ENCODE results near the gene DHCR7. TPM values are rescaled to one million over a fixed set of nuclear protein-coding genes. Genes with fewer than 3 reads are reported as not detected.

DHCR7 gene
- polyA plus RNA-seq, 1 donor from 2014 or later: 30.1 TPM

GRCh38 chr11:71418643-71419042 is 29.6 kb downstream of the DHCR7 start:
- no peaks in the 10 kb centered on the region for H3F3A ChIP-seq (ENCODE audit: insufficient read depth, low read length, poor library complexity, severe bottlenecking)
- no peaks in the 10 kb centered on the region for H3K79me2 ChIP-seq (replicated peaks; ENCODE audit: insufficient read depth, low read length)
- H4K20me1 ChIP-seq (ENCODE audit: insufficient read depth): no peaks in the 10 kb centered on the region
- TF ChIP-seq CTCF (IDR thresholded peaks at IDR 0.05; ENCODE audit: poor library complexity, severe bottlenecking): no peak
- TF ChIP-seq EP300 (conservative IDR thresholded peaks at IDR 0.05; ENCODE audit: poor library complexity, severe bottlenecking): no peak
- TF ChIP-seq, protein P1, sequence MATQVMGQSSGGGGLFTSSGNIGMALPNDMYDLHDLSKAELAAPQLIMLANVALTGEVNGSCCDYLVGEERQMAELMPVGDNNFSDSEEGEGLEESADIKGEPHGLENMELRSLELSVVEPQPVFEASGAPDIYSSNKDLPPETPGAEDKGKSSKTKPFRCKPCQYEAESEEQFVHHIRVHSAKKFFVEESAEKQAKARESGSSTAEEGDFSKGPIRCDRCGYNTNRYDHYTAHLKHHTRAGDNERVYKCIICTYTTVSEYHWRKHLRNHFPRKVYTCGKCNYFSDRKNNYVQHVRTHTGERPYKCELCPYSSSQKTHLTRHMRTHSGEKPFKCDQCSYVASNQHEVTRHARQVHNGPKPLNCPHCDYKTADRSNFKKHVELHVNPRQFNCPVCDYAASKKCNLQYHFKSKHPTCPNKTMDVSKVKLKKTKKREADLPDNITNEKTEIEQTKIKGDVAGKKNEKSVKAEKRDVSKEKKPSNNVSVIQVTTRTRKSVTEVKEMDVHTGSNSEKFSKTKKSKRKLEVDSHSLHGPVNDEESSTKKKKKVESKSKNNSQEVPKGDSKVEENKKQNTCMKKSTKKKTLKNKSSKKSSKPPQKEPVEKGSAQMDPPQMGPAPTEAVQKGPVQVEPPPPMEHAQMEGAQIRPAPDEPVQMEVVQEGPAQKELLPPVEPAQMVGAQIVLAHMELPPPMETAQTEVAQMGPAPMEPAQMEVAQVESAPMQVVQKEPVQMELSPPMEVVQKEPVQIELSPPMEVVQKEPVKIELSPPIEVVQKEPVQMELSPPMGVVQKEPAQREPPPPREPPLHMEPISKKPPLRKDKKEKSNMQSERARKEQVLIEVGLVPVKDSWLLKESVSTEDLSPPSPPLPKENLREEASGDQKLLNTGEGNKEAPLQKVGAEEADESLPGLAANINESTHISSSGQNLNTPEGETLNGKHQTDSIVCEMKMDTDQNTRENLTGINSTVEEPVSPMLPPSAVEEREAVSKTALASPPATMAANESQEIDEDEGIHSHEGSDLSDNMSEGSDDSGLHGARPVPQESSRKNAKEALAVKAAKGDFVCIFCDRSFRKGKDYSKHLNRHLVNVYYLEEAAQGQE (IDR thresholded peaks at IDR 0.05; ENCODE audit: borderline replicate concordance): no peak
- TF ChIP-seq TAF1 (IDR thresholded peaks at IDR 0.05; ENCODE audit: low read depth): no peak
- TF ChIP-seq SMC3 (conservative IDR thresholded peaks at IDR 0.05; ENCODE audit: poor library complexity): no peak
- TF ChIP-seq EZH2 (IDR thresholded peaks at IDR 0.05; ENCODE audit: borderline replicate concordance, insufficient read depth, low read length, poor library complexity, severe bottlenecking): no peak
- no peak for TF ChIP-seq RAD21 (conservative IDR thresholded peaks at IDR 0.05)
- TF ChIP-seq POLR2AphosphoS5 (IDR thresholded peaks at IDR 0.05): no peak
- TF ChIP-seq MXI1 (conservative IDR thresholded peaks at IDR 0.05; ENCODE audit: poor library complexity, severe bottlenecking): no peak
- no peaks in the 10 kb centered on the region for H3K9me2 ChIP-seq (ENCODE audit: insufficient read depth, low read length)
- H3K4me3 ChIP-seq (ENCODE audit: low read length): no peak overlapping the region
- no peak overlapping the region for H3K9ac ChIP-seq (ENCODE audit: low read length)
- H3K9me3 ChIP-seq (ENCODE audit: low read length): no peaks in the 10 kb centered on the region
- no peak overlapping the region for H2AFZ ChIP-seq (ENCODE audit: low read depth, low read length)
- H3K27me3 ChIP-seq (ENCODE audit: insufficient read depth, low read depth, low read length): no peaks in the 10 kb centered on the region
- H3K36me3 ChIP-seq (ENCODE audit: insufficient read depth, low read length): no peaks in the 10 kb centered on the region
- no peak overlapping the region for H3K4me2 ChIP-seq (ENCODE audit: low read length)
- H3K27ac ChIP-seq (ENCODE audit: low read length): no peak overlapping the region

GRCh38 chr11:71414645-71415044 is 33.5 kb downstream of the DHCR7 start:
- Histone ChIP-seq H3K9me2 (ENCODE audit: insufficient read depth, low read length) (no peaks in the 10 kb centered on the region), H3K36me3 (ENCODE audit: insufficient read depth, low read length) (no peaks in the 10 kb centered on the region), H3K9me3 (ENCODE audit: low read length) (no peaks in the 10 kb centered on the region), H3K4me2 (ENCODE audit: low read length) (no peak overlapping the region), H3K27ac (ENCODE audit: low read length) (no peak overlapping the region), H3F3A (ENCODE audit: insufficient read depth, low read length, poor library complexity, severe bottlenecking) (no peaks in the 10 kb centered on the region), H3K4me3 (ENCODE audit: low read length) (no peak overlapping the region), H3K79me2 (replicated peaks; ENCODE audit: insufficient read depth, low read length) (no peaks in the 10 kb centered on the region), H3K27me3 (ENCODE audit: insufficient read depth, low read depth, low read length) (no peaks in the 10 kb centered on the region), H3K9ac (ENCODE audit: low read length) (no peak overlapping the region), H4K20me1 (ENCODE audit: insufficient read depth) (no peaks in the 10 kb centered on the region), H2AFZ (ENCODE audit: low read depth, low read length) (no peak overlapping the region)
- no peak for TF ChIP-seq RAD21 (conservative IDR thresholded peaks at IDR 0.05)
- no peak for TF ChIP-seq POLR2AphosphoS5 (IDR thresholded peaks at IDR 0.05)
- TF ChIP-seq MXI1 (conservative IDR thresholded peaks at IDR 0.05; ENCODE audit: poor library complexity, severe bottlenecking): no peak
- TF ChIP-seq SMC3 (conservative IDR thresholded peaks at IDR 0.05; ENCODE audit: poor library complexity): no peak
- TF ChIP-seq EP300 (conservative IDR thresholded peaks at IDR 0.05; ENCODE audit: poor library complexity, severe bottlenecking): no peak
- no peak for TF ChIP-seq TAF1 (IDR thresholded peaks at IDR 0.05; ENCODE audit: low read depth)
- TF ChIP-seq EZH2 (IDR thresholded peaks at IDR 0.05; ENCODE audit: borderline replicate concordance, insufficient read depth, low read length, poor library complexity, severe bottlenecking): no peak
- TF ChIP-seq, protein P1 (IDR thresholded peaks at IDR 0.05; ENCODE audit: borderline replicate concordance): no peak
- no peak for TF ChIP-seq CTCF (IDR thresholded peaks at IDR 0.05; ENCODE audit: poor library complexity, severe bottlenecking)
